K562 (cell line): Measurements from ENCODE around the gene HSPA1B. TPM values are rescaled to one million over a fixed set of nuclear protein-coding genes. Genes with fewer than 3 reads are reported as not detected.
A peak's percentile ranks its signal among the peaks of the same experiment; 100 is the strongest.

Experiments used
- BDP1 ChIP-seq: IDR thresholded peaks from 3 replicates; pipeline ENCODE4 v1.6.1; 2011; ENCODE audit not compliant: insufficient read length, insufficient read depth
- BMI1 ChIP-seq: fragments of 150-350 bp; IDR thresholded peaks from 2 replicates; pipeline ENCODE4 v1.6.1; 2014; ENCODE audit warnings: low read length
- DDX20 ChIP-seq: fragments of 450-650 bp; IDR thresholded peaks from 2 replicates; pipeline ENCODE4 v1.6.1; 2016; ENCODE audit warnings: missing genetic modification characterization, low read depth, mild to moderate bottlenecking, missing compliant biosample characterization, moderate library complexity
- DNMT1 ChIP-seq: fragments of 450-650 bp; IDR thresholded peaks from 2 replicates; pipeline ENCODE4 v1.6.1; 2016; ENCODE audit warnings: antibody characterized with exemption, mild to moderate bottlenecking
- E2F1 ChIP-seq: sonication (generic); formaldehyde crosslinking; IDR thresholded peaks from 2 replicates; pipeline ENCODE4 v1.8.1; 2023; ENCODE audit warnings: mild to moderate bottlenecking, missing genetic modification reagents, moderate library complexity
- NBN ChIP-seq: fragments of 450-650 bp; IDR thresholded peaks from 2 replicates; pipeline ENCODE4 v1.6.1; 2016; ENCODE audit warnings: low read depth, mild to moderate bottlenecking
- NCOA1 ChIP-seq: fragments of 450-650 bp; IDR thresholded peaks from 2 replicates; pipeline ENCODE4 v1.6.1; 2016; ENCODE audit warnings: low read depth
- NRF1 ChIP-seq, 2 experiments: fragments of 450-650 bp; IDR thresholded peaks in 1 of 2; conservative IDR thresholded peaks in 1 of 2; 2 replicates each; pipeline ENCODE4 v1.6.1; 2014; ENCODE audit warnings: mild to moderate bottlenecking in 2 of 2
- POLR2A ChIP-seq: fragments of 450-650 bp; conservative IDR thresholded peaks from 2 replicates; pipeline ENCODE4 v1.6.1; 2016
- PPARD ChIP-seq: fragments of 250-450 bp; sonication (Bioruptor Pico); IDR thresholded peaks from 2 replicates; pipeline ENCODE4 v1.8.0; 2022; ENCODE audit warnings: inconsistent platforms, mild to moderate bottlenecking, moderate library complexity
- PTRF ChIP-seq: fragments of 450-650 bp; IDR thresholded peaks from 2 replicates; pipeline ENCODE4 v1.6.1; 2016; ENCODE audit warnings: mild to moderate bottlenecking, missing genetic modification characterization, missing compliant biosample characterization
- PYGO2 ChIP-seq: fragments of 450-650 bp; IDR thresholded peaks from 2 replicates; pipeline ENCODE4 v1.6.1; 2016; ENCODE audit warnings: mild to moderate bottlenecking, missing genetic modification characterization, moderate library complexity, missing compliant biosample characterization
- RAD21 ChIP-seq, 2 experiments: fragments of 250-450 bp in 1 of 2; fragments of 450-650 bp in 1 of 2; sonication (Bioruptor Pico) in 1 of 2; formaldehyde crosslinking in 1 of 2; IDR thresholded peaks in 1 of 2; conservative IDR thresholded peaks in 1 of 2; 2 replicates each; pipeline versions ENCODE4 v1.4.0 to v1.8.0; 2020 to 2022; ENCODE audit warnings: mild to moderate bottlenecking in 2 of 2, moderate library complexity in 1 of 2
- SAFB2 ChIP-seq: fragments of 200-400 bp; formaldehyde crosslinking; IDR thresholded peaks from 2 replicates; pipeline ENCODE4 v1.6.1; 2018; ENCODE audit warnings: borderline replicate concordance, low read length, low read depth, moderate library complexity; ENCODE audit not compliant: severe bottlenecking
- SMARCE1 ChIP-seq: fragments of 450-650 bp; IDR thresholded peaks from 2 replicates; pipeline ENCODE4 v1.7.1; 2016; ENCODE audit warnings: mild to moderate bottlenecking
- SRF ChIP-seq, 2 experiments: fragments of 250-450, 450-650 bp in 1 of 2; sonication (Bioruptor Pico) in 1 of 2; sonication (generic) in 1 of 2; formaldehyde crosslinking; IDR thresholded peaks; 2 replicates each; pipeline versions ENCODE4 v1.5.0 to v1.5.1; 2020 to 2022; ENCODE audit warnings: mild to moderate bottlenecking in 1 of 2, missing genetic modification reagents in 1 of 2
- STAG1 ChIP-seq: sonication (generic); formaldehyde crosslinking; IDR thresholded peaks from 2 replicates; pipeline ENCODE4 v1.5.0; 2020; ENCODE audit warnings: missing genetic modification reagents, borderline replicate concordance
- SUPT5H ChIP-seq: fragments of 450-650 bp; IDR thresholded peaks from 2 replicates; pipeline ENCODE4 v1.6.1; 2016
- TAL1 ChIP-seq: fragments of 450-650 bp; IDR thresholded peaks from 2 replicates; pipeline ENCODE4 v1.6.1; 2016; ENCODE audit warnings: mild to moderate bottlenecking
- TARDBP ChIP-seq: fragments of 450-650 bp; IDR thresholded peaks from 2 replicates; pipeline ENCODE4 v1.6.1; 2016
- TRIM24 ChIP-seq, 2 experiments: fragments of 450-650 bp; IDR thresholded peaks; 2 replicates each; pipeline ENCODE4 v1.6.1; 2016
- ZBTB17 ChIP-seq: fragments of 450-650 bp; formaldehyde crosslinking; IDR thresholded peaks from 2 replicates; pipeline ENCODE4 v1.4.0; 2020; ENCODE audit warnings: mild to moderate bottlenecking
- ZNF165 ChIP-seq: fragments of 250-450 bp; sonication (Bioruptor Pico); IDR thresholded peaks from 2 replicates; pipeline ENCODE4 v1.4.0; 2020; ENCODE audit warnings: borderline replicate concordance
- ZNF324 ChIP-seq: fragments of 250-450 bp; sonication (Bioruptor Pico); IDR thresholded peaks from 2 replicates; pipeline ENCODE4 v1.4.0; 2020; ENCODE audit warnings: mild to moderate bottlenecking
- ZNF347 ChIP-seq: fragments of 450-650 bp; formaldehyde crosslinking; IDR thresholded peaks from 2 replicates; pipeline ENCODE4 v1.4.0; 2020; ENCODE audit warnings: low read depth, mild to moderate bottlenecking, moderate library complexity
- ZNF551 ChIP-seq: fragments of 250-450 bp; sonication (Bioruptor Pico); IDR thresholded peaks from 2 replicates; pipeline ENCODE4 v1.5.0; 2021; ENCODE audit warnings: mild to moderate bottlenecking, moderate library complexity
- ZNF695 ChIP-seq: fragments of 450-650 bp; formaldehyde crosslinking; IDR thresholded peaks from 2 replicates; pipeline ENCODE4 v1.4.0; 2020; ENCODE audit warnings: mild to moderate bottlenecking, moderate library complexity
- polyA plus RNA-seq, 8 experiments: library from polyadenylated mRNA; depleted of rRNA in 4 of 8; stranded (reverse) in 5 of 8; unstranded in 3 of 8; fragments of >200 nt; fragmentation: Nextera tagmentation in 2 of 8; fragmentation: Illumina TruSeq in 1 of 8; extraction: Ambion mirVana in 2 of 8; extraction: Trizol in 1 of 8; gene quantifications; 2 replicates each; pipeline versions ENCODE4 v1.2.1 to v1.2.3, GENCODE V29; 2011 to 2014; ENCODE audit warnings: inconsistent platforms in 1 of 8, missing spikeins in 1 of 8
- total RNA-seq, 7 experiments: library from RNA; depleted of rRNA in 6 of 7; stranded (reverse); fragments of >200 nt in 6 of 7; fragmentation: Illumina TruSeq in 2 of 7; extraction: Trizol in 2 of 7; gene quantifications; 2 replicates each; pipeline versions ENCODE4 v1.2.1 to v1.2.3, GENCODE V29; 2011 to 2021; ENCODE audit warnings: low replicate concordance in 1 of 7
- TF ChIP-seq, protein P1 (sequence below): sonication (generic); formaldehyde crosslinking; IDR thresholded peaks from 2 replicates; pipeline ENCODE4 v1.8.0; 2022; ENCODE audit warnings: missing genetic modification reagents, mild to moderate bottlenecking, borderline replicate concordance
- TF ChIP-seq, protein P2 (sequence below), 2 experiments: fragments of 450-650 bp in 1 of 2; sonication (generic) in 1 of 2; formaldehyde crosslinking; conservative IDR thresholded peaks; 2 replicates each; pipeline versions ENCODE4 v1.4.0 to v1.8.1; 2020 to 2022; ENCODE audit warnings: mild to moderate bottlenecking in 1 of 2, missing genetic modification reagents in 1 of 2

The HSPA1B gene
- total and polyA plus RNA-seq, 9 of the 15 experiments (the other 6 are each of a cell fraction or from before 2014, with no cell fraction given) = 0.27 to 227 (median 51.2) TPM

- TF ChIP-seq RAD21 (CRISPR knock-in tag; conservative IDR thresholded peaks at IDR 0.05 in 1 of 2, IDR thresholded peaks at IDR 0.05 in 1 of 2) (peak; percentile 29 to 32; a peak in 1 of 4 replicates), ZBTB17 (CRISPR knock-in tag) (no peak), PYGO2 (tag) (no peak), SRF (CRISPR knock-in tag; IDR thresholded peaks at IDR 0.05) (peak in 1 of 2 experiments; percentile 70; a peak in 1 of 4 replicates), TAL1 (no peak), ZNF695 (CRISPR knock-in tag) (no peak), PPARD (CRISPR knock-in tag) (0 out of 2 replicates have a peak, but pooled peaks have one; percentile 8), NBN (no peak), E2F1 (CRISPR knock-in tag) (no peak), TRIM24 (IDR thresholded peaks at IDR 0.05) (no peak), SUPT5H (peak; percentile 25; the same call in 1 of the 2 replicates), ZNF551 (CRISPR knock-in tag) (no peak), BDP1 (no peak), BMI1 (no peak), SMARCE1 (no peak), DNMT1 (no peak), ZNF324 (CRISPR knock-in tag) (no peak), POLR2A (peak; percentile 1; the same call in 1 of the 2 replicates), DDX20 (tag) (no peak), NRF1 (conservative IDR thresholded peaks at IDR 0.05 in 1 of 2, IDR thresholded peaks at IDR 0.05 in 1 of 2) (peak in 1 of 2 experiments; percentile 5; a peak in 1 of 4 replicates), ZNF347 (CRISPR knock-in tag) (no peak), STAG1 (CRISPR knock-in tag) (no peak), ZNF165 (CRISPR knock-in tag) (peak; percentile 36; the same call in 1 of the 2 replicates), PTRF (tag) (0 out of 2 replicates have a peak, but pooled peaks have one; percentile 27), NCOA1 (0 out of 2 replicates have a peak, but pooled peaks have one; percentile 6), SAFB2 (no peak), TARDBP (peak; percentile 39; the same call in 1 of the 2 replicates)
- TF ChIP-seq, protein P1, sequence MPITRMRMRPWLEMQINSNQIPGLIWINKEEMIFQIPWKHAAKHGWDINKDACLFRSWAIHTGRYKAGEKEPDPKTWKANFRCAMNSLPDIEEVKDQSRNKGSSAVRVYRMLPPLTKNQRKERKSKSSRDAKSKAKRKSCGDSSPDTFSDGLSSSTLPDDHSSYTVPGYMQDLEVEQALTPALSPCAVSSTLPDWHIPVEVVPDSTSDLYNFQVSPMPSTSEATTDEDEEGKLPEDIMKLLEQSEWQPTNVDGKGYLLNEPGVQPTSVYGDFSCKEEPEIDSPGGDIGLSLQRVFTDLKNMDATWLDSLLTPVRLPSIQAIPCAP = no peak
- TF ChIP-seq, protein P2, sequence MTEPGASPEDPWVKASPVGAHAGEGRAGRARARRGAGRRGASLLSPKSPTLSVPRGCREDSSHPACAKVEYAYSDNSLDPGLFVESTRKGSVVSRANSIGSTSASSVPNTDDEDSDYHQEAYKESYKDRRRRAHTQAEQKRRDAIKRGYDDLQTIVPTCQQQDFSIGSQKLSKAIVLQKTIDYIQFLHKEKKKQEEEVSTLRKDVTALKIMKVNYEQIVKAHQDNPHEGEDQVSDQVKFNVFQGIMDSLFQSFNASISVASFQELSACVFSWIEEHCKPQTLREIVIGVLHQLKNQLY (CRISPR knock-in tag; conservative IDR thresholded peaks at IDR 0.05) = no peak
These were observed 9.2 kb downstream of the HSPA1B start (continued) for GRCh38 chr6:31836474-31837368.
